GM10248 (cell line): ENCODE results near the gene OR51E2.

ENCODE experiments used
- CTCF ChIA-PET: fragments of 300-600 bp; sonication (Branson Sonifier 250); formaldehyde crosslinking; extraction: SDS; loops from one replicate; lab custom pipeline; 2021; ENCODE audit warnings: antibody characterized with exemption; lab: Yijun Ruan, JAX
- POLR2A ChIA-PET: fragments of 350-650 bp; sonication (Branson Sonifier 250); formaldehyde crosslinking; extraction: SDS; loops from one replicate; lab custom pipeline; 2020; ENCODE audit warnings: antibody characterized with exemption; lab: Yijun Ruan, JAX
- DNase-seq: peaks from one replicate; pipeline ENCODE4 v3.0.0; 2012; ENCODE audit errors: extremely low spot score
- CTCF ChIP-seq: IDR thresholded peaks from 2 replicates; pipeline ENCODE4 v1.5.1; 2012; ENCODE audit warnings: mild to moderate bottlenecking, low read depth; ENCODE audit errors: extremely low read depth, missing control alignments, control extremely low read depth

Gene OR51E2

GRCh38 chr11:4665424-4665823 is 32.2 kb downstream of the OR51E2 start:
- no peak for DNase-seq
- TF ChIP-seq CTCF: no peak
- CTCF ChIA-PET: no interaction called here
- POLR2A ChIA-PET: no interaction called here

GRCh38 chr11:4664786-4665185 is 32.9 kb downstream of the OR51E2 start:
- CTCF ChIA-PET: no interaction called here
- DNase-seq: no peak
- TF ChIP-seq CTCF: no peak
- POLR2A ChIA-PET: no interaction called here

GRCh38 chr11:4664183-4664582 is 33.5 kb downstream of the OR51E2 start:
- ChIA-PET POLR2A (no interaction called here), CTCF (no interaction called here)
- no peak for TF ChIP-seq CTCF
- no peak for DNase-seq

- ChIA-PET POLR2A (no interaction called here), CTCF (interaction anchor here (0.9 kb wide), 1 partner anchor 18 kb away, joined by 3 read pairs; no protein-coding TSS in a partner anchor)
- TF ChIP-seq CTCF: no peak
- no peak for DNase-seq
Measured at GRCh38 chr11:4662876-4663275, 34.8 kb downstream of the OR51E2 start.

GRCh38 chr11:4658629-4659445 is 38.8 kb downstream of the OR51E2 start:
- ChIA-PET POLR2A (no interaction called here), CTCF (interaction anchor here (1.5 to 2.3 kb wide), 2 partner anchors 13 to 22 kb away, joined by 3 to 10 read pairs; partner anchors contain the start of gene OR51D1)
- DNase-seq: no peak
- no peak for TF ChIP-seq CTCF

GRCh38 chr11:4654635-4655369 is 42.9 kb downstream of the OR51E2 start:
- POLR2A ChIA-PET: no interaction called here
- CTCF ChIA-PET: no interaction called here
- TF ChIP-seq CTCF: no peak
- no peak for DNase-seq
